Measurements from ENCODE around the gene TBC1D12.

TBC1D12 gene

GRCh38 chr10:94459385-94459784, 57.0 kb downstream of the TBC1D12 start:
- no peak overlapping the region for H3K27ac ChIP-seq
- no peak for TF ChIP-seq CTCF (conservative IDR thresholded peaks at IDR 0.05)

GRCh38 chr10:94461503-94461902, 59.2 kb downstream of the TBC1D12 start:
- no peak overlapping the region for H3K27ac ChIP-seq
- TF ChIP-seq CTCF (conservative IDR thresholded peaks at IDR 0.05) = no peak

GRCh38 chr10:94462130-94462529, 59.8 kb downstream of the TBC1D12 start:
- TF ChIP-seq CTCF (conservative IDR thresholded peaks at IDR 0.05) = no peak
- no peak overlapping the region for H3K27ac ChIP-seq

- no peak for TF ChIP-seq CTCF (conservative IDR thresholded peaks at IDR 0.05)
- no peak overlapping the region for H3K27ac ChIP-seq
Measured at GRCh38 chr10:94465684-94466083, 63.3 kb downstream of the TBC1D12 start.

- H3K27ac ChIP-seq = no peak overlapping the region
- no peak for TF ChIP-seq CTCF (conservative IDR thresholded peaks at IDR 0.05)
Measured at GRCh38 chr10:94481410-94481809, 79.1 kb downstream of the TBC1D12 start.

GRCh38 chr10:94483970-94484369, 81.6 kb downstream of the TBC1D12 start:
- no peak for TF ChIP-seq CTCF (conservative IDR thresholded peaks at IDR 0.05)
- no peak overlapping the region for H3K27ac ChIP-seq

GRCh38 chr10:94485094-94485493, 82.8 kb downstream of the TBC1D12 start:
- H3K27ac ChIP-seq = no peak overlapping the region

More at GRCh38 chr10:94485094-94485493, 82.8 kb downstream of the TBC1D12 start:
- TF ChIP-seq CTCF (conservative IDR thresholded peaks at IDR 0.05) = no peak
